SK-N-SH (cell line): ENCODE measurements around the gene B3GNT5. TPM values are rescaled to one million over a fixed set of nuclear protein-coding genes. Genes with fewer than 3 reads are reported as not detected.

Source experiments
- CTCF ChIA-PET: fragments of 300-600, 350-600 bp; formaldehyde crosslinking; extraction: SDS; loops from one replicate; lab custom pipeline; 2021; lab: Yijun Ruan, JAX
- POLR2A ChIA-PET: fragments of 350-600 bp; sonication (Branson Sonifier 250); formaldehyde crosslinking; extraction: SDS; loops from one replicate; lab custom pipeline; 2020; ENCODE audit warnings: antibody characterized with exemption, inconsistent platforms; lab: Yijun Ruan, JAX
- DNase-seq: peaks from one replicate; pipeline ENCODE4 v3.0.0; 2012
- H2AFZ ChIP-seq: fragments of 200-600 bp; sonication (generic); 2 replicates; pipeline ENCODE4 v1.8.1; 2016; ENCODE audit warnings: antibody characterized with exemption, mild to moderate bottlenecking, low read depth
- H3F3A ChIP-seq: fragments of 200-600 bp; sonication (generic); replicated peaks from 2 replicates; pipeline ENCODE3; 2016; ENCODE audit warnings: antibody characterized with exemption, mild to moderate bottlenecking; ENCODE audit not compliant: insufficient read depth
- H3K27ac ChIP-seq, 2 experiments: fragments of 200-500 bp in 1 of 2; fragments of 200-600 bp in 1 of 2; sonication (Bioruptor generic) in 1 of 2; sonication (generic), shearing (Covaris generic) in 1 of 2; 2 replicates each; pipeline versions ENCODE4 v1.5.1 to v1.6.1; 2014 to 2016; ENCODE audit warnings: low read depth in 2 of 2, inconsistent platforms in 1 of 2, low read length in 1 of 2, mild to moderate bottlenecking in 1 of 2, mixed read lengths in 1 of 2
- H3K27me3 ChIP-seq: fragments of 200-600 bp; sonication (generic), shearing (Covaris generic); 2 replicates; pipeline ENCODE4 v1.6.1; 2016; ENCODE audit warnings: mixed run types; ENCODE audit not compliant: insufficient read depth
- H3K36me3 ChIP-seq, 2 experiments: fragments of 200-500 bp in 1 of 2; fragments of 200-600 bp in 1 of 2; sonication (Bioruptor generic) in 1 of 2; sonication (generic) in 1 of 2; replicated peaks in 1 of 2; 2 replicates each; pipeline versions ENCODE3 to v1.5.1; 2014 to 2016; ENCODE audit warnings: low read length in 1 of 2, mild to moderate bottlenecking in 1 of 2; ENCODE audit not compliant: insufficient read depth in 2 of 2, control insufficient read depth in 1 of 2
- H3K4me1 ChIP-seq, 2 experiments: fragments of 200-500 bp in 1 of 2; fragments of 200-600 bp in 1 of 2; sonication (Bioruptor generic) in 1 of 2; sonication (generic), shearing (Covaris generic) in 1 of 2; 2 replicates each; pipeline versions ENCODE4 v1.5.1 to v1.6.1; 2014 to 2016; ENCODE audit warnings: low read depth in 1 of 2, low read length in 1 of 2, mixed run types in 1 of 2; ENCODE audit not compliant: insufficient read depth in 2 of 2, control insufficient read depth in 1 of 2
- H3K4me2 ChIP-seq: fragments of 200-600 bp; sonication (generic), shearing (Covaris generic); 2 replicates; pipeline ENCODE4 v1.6.1; 2017; ENCODE audit warnings: mixed run types
- H3K4me3 ChIP-seq, 2 experiments: fragments of 200-500 bp in 1 of 2; fragments of 200-600 bp in 1 of 2; sonication (Bioruptor generic) in 1 of 2; sonication (generic), shearing (Covaris generic) in 1 of 2; 2 replicates each; pipeline versions ENCODE4 v1.5.1 to v1.8.1; 2014 to 2016; ENCODE audit warnings: low read depth in 2 of 2, inconsistent platforms in 1 of 2, low read length in 1 of 2, mild to moderate bottlenecking in 1 of 2, mixed read lengths in 1 of 2, moderate library complexity in 1 of 2
- H3K79me2 ChIP-seq: fragments of 200-600 bp; sonication (generic); 2 replicates; pipeline ENCODE4 v1.8.1; 2017; ENCODE audit warnings: mild to moderate bottlenecking; ENCODE audit not compliant: insufficient read depth
- H3K9ac ChIP-seq: fragments of 200-600 bp; sonication (generic); 2 replicates; pipeline ENCODE4 v1.6.1; 2017; ENCODE audit warnings: mixed run types
- H3K9me2 ChIP-seq: fragments of 200-600 bp; sonication (generic); 2 replicates; pipeline ENCODE4 v1.6.1; 2017; ENCODE audit warnings: mixed run types
- H3K9me3 ChIP-seq: fragments of 200-600 bp; sonication (generic); 2 replicates; pipeline ENCODE4 v1.6.1; 2017; ENCODE audit warnings: mixed run types, mild to moderate bottlenecking, moderate library complexity
- H4K20me1 ChIP-seq: fragments of 200-600 bp; sonication (generic); 2 replicates; pipeline ENCODE4 v1.6.1; 2017; ENCODE audit warnings: mild to moderate bottlenecking, mixed run types; ENCODE audit not compliant: insufficient read depth
- CHD2 ChIP-seq: fragments of 150-350 bp; IDR thresholded peaks from 2 replicates; pipeline ENCODE4 v1.6.1; 2018; ENCODE audit warnings: low read length; ENCODE audit not compliant: partially characterized antibody
- FOXJ3 ChIP-seq: sonication (generic); formaldehyde crosslinking; IDR thresholded peaks from 2 replicates; pipeline ENCODE4 v1.5.1; 2020; ENCODE audit warnings: mild to moderate bottlenecking, missing genetic modification reagents
- FOXM1 ChIP-seq: IDR thresholded peaks from 2 replicates; pipeline ENCODE4 v1.4.0; 2012; ENCODE audit warnings: low read depth, mild to moderate bottlenecking
- RAD21 ChIP-seq: IDR thresholded peaks from 2 replicates; pipeline ENCODE4 v1.6.1; 2012; ENCODE audit warnings: mild to moderate bottlenecking, low read length
- RCOR1 ChIP-seq: fragments of 150-350 bp; IDR thresholded peaks from 2 replicates; pipeline ENCODE4 v1.6.1; 2017; ENCODE audit warnings: antibody characterized with exemption, low read length
- RXRA ChIP-seq: IDR thresholded peaks from 2 replicates; pipeline ENCODE4 v1.4.0; 2012; ENCODE audit warnings: low read depth, mild to moderate bottlenecking, borderline replicate concordance
- TAF1 ChIP-seq: IDR thresholded peaks from 2 replicates; pipeline ENCODE4 v1.6.1; 2012; ENCODE audit warnings: low read depth, mild to moderate bottlenecking, low read length, moderate library complexity, borderline replicate concordance
- YY1 ChIP-seq: IDR thresholded peaks from 2 replicates; pipeline ENCODE4 v1.4.0; 2012; ENCODE audit warnings: low read depth, mild to moderate bottlenecking
- WGBS: methylation state at CpG from one replicate; pipeline ENCODE4 v1.1.6; 2017; ENCODE audit warnings: low lambda C conversion rate; 5-methylcytosine and 5-hydroxymethylcytosine counted together
- polyA plus RNA-seq, 3 experiments: library from polyadenylated mRNA; depleted of rRNA; stranded (reverse); fragments of >200 nt; gene quantifications; 2 replicates each; pipeline ENCODE4 v1.2.3, GENCODE V29; 2012
- TF ChIP-seq, protein P1 (sequence below): fragments of 200-600 bp; sonication (generic); IDR thresholded peaks from 2 replicates; pipeline ENCODE4 v1.6.1; 2017; ENCODE audit warnings: antibody characterized with exemption, mild to moderate bottlenecking, moderate library complexity
- TF ChIP-seq, protein P2 (sequence below): IDR thresholded peaks from 2 replicates; pipeline ENCODE4 v1.4.0; 2012; ENCODE audit warnings: low read depth, borderline replicate concordance
- TF ChIP-seq, protein P3 (sequence below): IDR thresholded peaks from 2 replicates; pipeline ENCODE4; 2012

B3GNT5 gene
- polyA plus RNA-seq, 1 of the 3 experiments (the other 2 are of a cell fraction): 4.7 TPM

DNA sequence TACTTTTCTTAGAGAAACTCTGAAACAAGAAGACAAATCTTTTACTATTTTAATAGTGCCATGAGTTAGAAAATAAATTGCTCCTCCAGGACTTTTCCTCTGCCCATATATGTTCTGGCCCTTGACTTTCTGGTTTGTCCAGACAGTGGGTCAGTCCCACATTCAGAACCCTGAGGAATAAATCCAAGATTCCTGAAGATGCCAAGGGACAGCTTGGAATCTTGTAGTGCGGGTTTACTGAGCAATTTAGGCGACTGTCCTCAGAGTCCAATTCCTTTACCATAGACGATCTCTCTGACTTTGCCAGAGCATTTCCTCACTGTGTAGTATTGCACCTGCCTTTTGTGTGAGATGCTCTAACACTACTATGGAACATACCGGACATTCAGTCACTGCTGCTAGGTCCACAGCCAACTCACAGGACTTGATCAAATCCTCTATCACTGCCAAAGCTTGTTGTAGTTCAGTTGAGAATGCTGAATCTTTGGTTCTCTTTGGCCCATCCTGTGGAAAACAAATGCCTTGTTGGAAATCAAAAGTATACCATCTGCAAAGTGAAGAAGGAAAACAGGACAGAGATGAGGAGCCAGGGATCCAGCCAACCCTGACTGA is 37.4 kb upstream of the B3GNT5 start (continued):
- TF ChIP-seq, protein P1, sequence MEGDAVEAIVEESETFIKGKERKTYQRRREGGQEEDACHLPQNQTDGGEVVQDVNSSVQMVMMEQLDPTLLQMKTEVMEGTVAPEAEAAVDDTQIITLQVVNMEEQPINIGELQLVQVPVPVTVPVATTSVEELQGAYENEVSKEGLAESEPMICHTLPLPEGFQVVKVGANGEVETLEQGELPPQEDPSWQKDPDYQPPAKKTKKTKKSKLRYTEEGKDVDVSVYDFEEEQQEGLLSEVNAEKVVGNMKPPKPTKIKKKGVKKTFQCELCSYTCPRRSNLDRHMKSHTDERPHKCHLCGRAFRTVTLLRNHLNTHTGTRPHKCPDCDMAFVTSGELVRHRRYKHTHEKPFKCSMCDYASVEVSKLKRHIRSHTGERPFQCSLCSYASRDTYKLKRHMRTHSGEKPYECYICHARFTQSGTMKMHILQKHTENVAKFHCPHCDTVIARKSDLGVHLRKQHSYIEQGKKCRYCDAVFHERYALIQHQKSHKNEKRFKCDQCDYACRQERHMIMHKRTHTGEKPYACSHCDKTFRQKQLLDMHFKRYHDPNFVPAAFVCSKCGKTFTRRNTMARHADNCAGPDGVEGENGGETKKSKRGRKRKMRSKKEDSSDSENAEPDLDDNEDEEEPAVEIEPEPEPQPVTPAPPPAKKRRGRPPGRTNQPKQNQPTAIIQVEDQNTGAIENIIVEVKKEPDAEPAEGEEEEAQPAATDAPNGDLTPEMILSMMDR: no peak
- no peak for TF ChIP-seq CHD2
- TF ChIP-seq, protein P2, sequence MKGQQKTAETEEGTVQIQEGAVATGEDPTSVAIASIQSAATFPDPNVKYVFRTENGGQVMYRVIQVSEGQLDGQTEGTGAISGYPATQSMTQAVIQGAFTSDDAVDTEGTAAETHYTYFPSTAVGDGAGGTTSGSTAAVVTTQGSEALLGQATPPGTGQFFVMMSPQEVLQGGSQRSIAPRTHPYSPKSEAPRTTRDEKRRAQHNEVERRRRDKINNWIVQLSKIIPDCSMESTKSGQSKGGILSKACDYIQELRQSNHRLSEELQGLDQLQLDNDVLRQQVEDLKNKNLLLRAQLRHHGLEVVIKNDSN: no peak
- TF ChIP-seq RCOR1: no peak
- TF ChIP-seq RXRA: no peak
- TF ChIP-seq YY1: no peak

DNA sequence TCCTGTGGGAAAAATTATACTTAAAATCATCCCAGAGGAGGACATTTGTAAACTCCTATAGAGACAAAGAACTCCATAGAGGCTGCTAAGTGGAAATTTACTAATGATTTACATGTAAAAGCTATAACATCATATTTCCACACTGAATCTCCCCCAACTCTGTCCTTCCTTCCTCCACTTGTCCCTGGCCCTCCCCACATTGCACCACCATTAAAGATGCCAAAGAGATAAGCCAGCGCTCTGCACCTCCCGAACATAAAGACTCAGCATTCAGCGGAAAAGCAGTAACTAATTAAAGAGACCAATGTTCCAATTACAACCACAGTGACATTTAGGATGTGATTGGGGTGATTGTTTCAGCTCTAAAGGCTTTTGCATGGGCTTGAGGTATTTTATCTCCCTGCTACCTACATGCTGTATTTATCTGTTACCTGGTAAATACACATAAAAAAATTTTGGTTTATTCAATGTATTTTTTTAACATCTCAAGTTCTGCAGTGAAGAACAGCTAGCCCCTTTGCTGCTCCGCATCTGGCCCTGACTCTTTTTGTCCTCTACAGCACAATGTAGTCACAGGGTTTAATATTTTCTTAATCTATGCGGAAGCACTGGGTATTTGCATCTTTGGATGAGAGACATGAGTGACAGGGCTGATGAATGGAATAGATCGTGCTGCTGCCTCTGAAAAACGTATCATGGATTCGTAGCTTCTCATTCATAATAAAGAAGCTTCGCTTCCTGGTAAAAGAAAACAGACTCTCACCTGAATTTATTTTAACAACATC is 35.3 kb upstream of the B3GNT5 start:
- Histone ChIP-seq H3K9me3 (no peaks in the 10 kb centered on the region), H3K36me3 (no peaks in the 10 kb centered on the region), H3K27me3 (no peaks in the 10 kb centered on the region), H3K27ac (no peak overlapping the region), H3K4me1 (no peaks in the 10 kb centered on the region), H3K79me2 (no peaks in the 10 kb centered on the region), H3K9me2 (no peaks in the 10 kb centered on the region), H3K4me3 (no peak overlapping the region), H3K9ac (no peak overlapping the region), H3F3A (no peaks in the 10 kb centered on the region), H4K20me1 (no peaks in the 10 kb centered on the region), H2AFZ (no peak overlapping the region), H3K4me2 (no peak overlapping the region)
- DNase-seq: no peak
- CTCF ChIA-PET: interaction anchor here (0.6 to 2.7 kb wide), 4 partner anchors 10 to 165 kb away, joined by 3 to 6 read pairs (median 6); no protein-coding TSS in a partner anchor
- TF ChIP-seq TAF1 (no peak), RAD21 (no peak), FOXM1 (no peak), YY1 (no peak), FOXJ3 (CRISPR knock-in tag) (no peak)
- TF ChIP-seq, protein P3, sequence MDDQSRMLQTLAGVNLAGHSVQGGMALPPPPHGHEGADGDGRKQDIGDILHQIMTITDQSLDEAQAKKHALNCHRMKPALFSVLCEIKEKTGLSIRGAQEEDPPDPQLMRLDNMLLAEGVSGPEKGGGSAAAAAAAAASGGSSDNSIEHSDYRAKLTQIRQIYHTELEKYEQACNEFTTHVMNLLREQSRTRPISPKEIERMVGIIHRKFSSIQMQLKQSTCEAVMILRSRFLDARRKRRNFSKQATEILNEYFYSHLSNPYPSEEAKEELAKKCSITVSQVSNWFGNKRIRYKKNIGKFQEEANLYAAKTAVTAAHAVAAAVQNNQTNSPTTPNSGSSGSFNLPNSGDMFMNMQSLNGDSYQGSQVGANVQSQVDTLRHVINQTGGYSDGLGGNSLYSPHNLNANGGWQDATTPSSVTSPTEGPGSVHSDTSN: no peak
- POLR2A ChIA-PET: no interaction called here
- WGBS: 86% methylated on average over 9 of the region's 9 CpGs
